Measurements from ENCODE around the gene PYY.

GRCh38 chr17:43983196-43983514, 29.4 kb upstream of the PYY start:
- TF ChIP-seq, protein P1, sequence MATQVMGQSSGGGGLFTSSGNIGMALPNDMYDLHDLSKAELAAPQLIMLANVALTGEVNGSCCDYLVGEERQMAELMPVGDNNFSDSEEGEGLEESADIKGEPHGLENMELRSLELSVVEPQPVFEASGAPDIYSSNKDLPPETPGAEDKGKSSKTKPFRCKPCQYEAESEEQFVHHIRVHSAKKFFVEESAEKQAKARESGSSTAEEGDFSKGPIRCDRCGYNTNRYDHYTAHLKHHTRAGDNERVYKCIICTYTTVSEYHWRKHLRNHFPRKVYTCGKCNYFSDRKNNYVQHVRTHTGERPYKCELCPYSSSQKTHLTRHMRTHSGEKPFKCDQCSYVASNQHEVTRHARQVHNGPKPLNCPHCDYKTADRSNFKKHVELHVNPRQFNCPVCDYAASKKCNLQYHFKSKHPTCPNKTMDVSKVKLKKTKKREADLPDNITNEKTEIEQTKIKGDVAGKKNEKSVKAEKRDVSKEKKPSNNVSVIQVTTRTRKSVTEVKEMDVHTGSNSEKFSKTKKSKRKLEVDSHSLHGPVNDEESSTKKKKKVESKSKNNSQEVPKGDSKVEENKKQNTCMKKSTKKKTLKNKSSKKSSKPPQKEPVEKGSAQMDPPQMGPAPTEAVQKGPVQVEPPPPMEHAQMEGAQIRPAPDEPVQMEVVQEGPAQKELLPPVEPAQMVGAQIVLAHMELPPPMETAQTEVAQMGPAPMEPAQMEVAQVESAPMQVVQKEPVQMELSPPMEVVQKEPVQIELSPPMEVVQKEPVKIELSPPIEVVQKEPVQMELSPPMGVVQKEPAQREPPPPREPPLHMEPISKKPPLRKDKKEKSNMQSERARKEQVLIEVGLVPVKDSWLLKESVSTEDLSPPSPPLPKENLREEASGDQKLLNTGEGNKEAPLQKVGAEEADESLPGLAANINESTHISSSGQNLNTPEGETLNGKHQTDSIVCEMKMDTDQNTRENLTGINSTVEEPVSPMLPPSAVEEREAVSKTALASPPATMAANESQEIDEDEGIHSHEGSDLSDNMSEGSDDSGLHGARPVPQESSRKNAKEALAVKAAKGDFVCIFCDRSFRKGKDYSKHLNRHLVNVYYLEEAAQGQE (IDR thresholded peaks at IDR 0.05; ENCODE audit: low read depth) = no peak
- TF ChIP-seq EP300 (IDR thresholded peaks at IDR 0.05; ENCODE audit: borderline replicate concordance) (no peak), RAD21 (IDR thresholded peaks at IDR 0.05; ENCODE audit: low read depth) (no peak), EGR1 (IDR thresholded peaks at IDR 0.05) (no peak), CEBPB (IDR thresholded peaks at IDR 0.05) (no peak), TAF1 (IDR thresholded peaks at IDR 0.05; ENCODE audit: low read depth) (no peak), CREB1 (IDR thresholded peaks at IDR 0.05; ENCODE audit: low read depth) (no peak), NFIC (IDR thresholded peaks at IDR 0.05) (no peak), YY1 (IDR thresholded peaks at IDR 0.05; ENCODE audit: low read depth) (no peak), MAX (IDR thresholded peaks at IDR 0.05) (no peak)

Data from Ishikawa (cell line).